NCI-H2171 (cell line): ENCODE measurements around the gene TNPO2.

ENCODE experiments used
- DNase-seq: peaks from one replicate; lab custom pipeline; 2025; lab: John Stamatoyannopoulos, UW

TNPO2 gene

GRCh38 chr19:12675399-12675798, 48.3 kb downstream of the TNPO2 start:
- DNase-seq, result no peak

DNA sequence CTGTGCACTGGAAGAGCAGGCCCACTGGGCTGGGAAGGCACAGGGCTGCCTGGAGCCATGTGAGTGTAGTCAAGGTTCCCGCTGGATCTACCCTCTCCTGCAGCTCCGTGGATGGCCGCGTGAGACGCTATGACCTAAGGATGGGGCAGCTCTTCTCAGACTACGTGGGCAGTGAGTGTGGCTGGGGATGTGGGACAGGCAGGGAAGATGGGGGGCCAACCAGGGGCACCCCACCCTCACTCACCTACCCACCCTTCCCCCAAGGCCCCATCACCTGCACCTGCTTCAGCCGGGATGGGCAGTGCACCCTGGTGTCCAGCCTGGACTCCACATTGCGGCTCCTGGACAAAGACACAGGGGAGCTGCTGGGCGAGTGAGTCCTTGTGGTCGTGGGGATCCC, 51.0 kb downstream of the TNPO2 start:
- DNase-seq, result no peak

GRCh38 chr19:12670159-12670928, 53.4 kb downstream of the TNPO2 start:
- no peak for DNase-seq

- DNase-seq, result peak; percentile 70
Observed at GRCh38 chr19:12669270-12670158, 54.2 kb downstream of the TNPO2 start.

DNA sequence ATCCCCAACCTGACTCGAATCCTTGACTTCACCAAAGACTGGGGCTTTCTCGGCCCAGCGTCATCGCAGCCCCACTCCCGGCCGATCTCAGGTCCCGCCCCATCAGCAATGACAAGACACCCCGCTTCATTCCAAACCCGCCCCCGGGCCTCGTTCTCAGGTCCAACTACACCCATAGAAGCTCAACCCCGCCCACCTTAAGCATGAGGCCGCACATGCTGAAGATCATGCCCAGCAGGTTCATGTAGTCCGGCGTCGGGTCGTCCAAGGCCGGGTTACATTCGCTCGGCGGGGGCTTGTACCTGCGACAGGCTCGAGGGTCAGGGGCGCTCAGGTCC, 54.8 kb downstream of the TNPO2 start:
- DNase-seq, result no peak

GRCh38 chr19:12668346-12668745, 55.4 kb downstream of the TNPO2 start:
- no peak for DNase-seq

DNA sequence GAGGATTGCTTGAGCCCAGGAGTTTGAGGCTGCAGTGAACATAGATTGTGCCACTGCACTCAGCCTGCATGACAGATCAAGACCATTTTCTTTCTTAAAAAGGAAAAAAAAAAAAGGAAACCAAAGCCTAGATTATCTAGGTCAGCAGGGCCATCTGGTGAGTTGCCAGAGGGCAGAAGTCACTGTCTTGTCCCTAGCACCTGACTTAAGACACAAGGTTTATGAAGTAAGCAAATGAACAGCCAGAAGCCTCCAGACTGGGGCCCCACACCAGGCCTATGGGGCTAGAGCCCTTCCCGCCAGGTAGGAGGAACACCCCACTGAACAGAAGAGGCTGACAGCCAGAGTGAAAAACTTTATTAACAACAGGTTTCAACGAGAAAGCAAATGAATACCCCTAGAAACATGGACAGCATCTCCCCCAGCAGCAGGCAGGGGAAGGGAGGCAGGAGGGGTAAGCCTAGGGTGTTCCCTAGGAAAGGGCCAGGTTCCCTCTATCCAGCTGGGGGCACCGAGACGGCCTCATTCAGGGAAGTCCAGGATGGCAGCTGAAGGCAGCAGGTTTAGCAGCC, 55.9 kb downstream of the TNPO2 start:
- DNase-seq, result no peak

GRCh38 chr19:12666265-12667048, 57.3 kb downstream of the TNPO2 start, which contains the start of the genes MAN2B1 and WDR83:
Gene MAN2B1 (minus strand): TSS chr19:12666742. CDS start chr19:12666701, 41 bp downstream.
Gene WDR83 (plus strand): TSS chr19:12666807. CDS start chr19:12669791, 2,984 bp downstream.
- DNase-seq, result peak; percentile 78

- DNase-seq, result no peak
Observed at GRCh38 chr19:12665671-12666264, 58.0 kb downstream of the TNPO2 start.

DNA sequence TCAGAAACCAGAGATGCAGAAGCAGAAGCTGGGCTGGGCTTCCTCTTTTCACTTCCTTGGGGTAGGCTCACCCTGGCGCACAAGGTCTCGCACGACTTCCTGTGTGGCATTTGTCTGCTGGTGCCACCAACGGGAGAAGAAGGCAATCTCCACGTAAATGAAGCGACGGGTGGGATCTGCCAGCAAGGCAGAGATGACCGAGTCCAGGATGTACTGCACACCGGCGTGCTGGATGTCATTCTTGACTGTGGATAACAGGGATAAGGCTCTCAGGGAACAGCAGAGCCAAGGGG, 58.5 kb downstream of the TNPO2 start:
- no peak for DNase-seq

- DNase-seq, result no peak
Observed at GRCh38 chr19:12664406-12665280, 59.1 kb downstream of the TNPO2 start.

GRCh38 chr19:12660980-12661379, 62.8 kb downstream of the TNPO2 start:
- no peak for DNase-seq

- DNase-seq, result no peak
Observed at GRCh38 chr19:12657966-12658365, 65.8 kb downstream of the TNPO2 start.

- DNase-seq, result no peak
Observed at GRCh38 chr19:12656899-12657571, 66.7 kb downstream of the TNPO2 start.

DNA sequence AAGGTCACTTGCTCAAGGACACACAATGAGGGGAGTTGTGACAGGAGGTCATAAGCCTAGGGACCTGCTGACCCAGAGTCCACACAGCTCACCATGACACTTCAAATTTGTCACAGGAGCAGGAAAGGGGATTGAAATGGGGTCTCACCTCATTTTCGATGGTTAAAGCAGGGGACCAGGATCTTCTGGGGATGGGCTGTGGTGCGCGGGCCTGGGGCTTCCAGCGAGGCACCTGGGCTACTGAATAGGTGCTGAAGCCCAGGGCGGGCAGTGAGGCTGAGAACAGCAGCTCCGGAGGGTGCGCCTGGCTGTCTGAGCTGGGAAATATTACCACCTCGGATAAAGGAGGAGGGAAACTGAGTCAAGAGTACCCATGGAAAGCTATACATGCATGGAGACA, 68.2 kb downstream of the TNPO2 start:
- DNase-seq, result no peak

DNA sequence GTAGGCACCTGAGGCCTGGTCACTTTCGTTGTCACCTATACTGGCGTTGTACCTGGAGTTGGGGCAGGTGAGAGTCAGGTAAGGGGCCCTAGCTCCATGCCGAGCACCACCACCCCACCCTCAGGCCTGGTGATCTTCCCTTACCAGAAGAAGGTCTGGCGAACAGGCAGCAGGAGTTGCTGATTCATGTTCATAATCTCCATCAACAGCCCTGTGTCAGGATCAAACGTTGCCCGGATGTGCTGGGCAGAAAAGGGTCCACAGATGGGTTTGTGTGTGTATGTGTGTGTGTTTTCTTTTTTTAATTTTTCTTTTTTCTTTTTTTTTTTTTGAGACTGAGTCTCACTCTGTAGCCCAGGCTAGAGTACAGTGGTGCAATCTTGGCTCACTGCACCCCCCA, 71.5 kb downstream of the TNPO2 start:
- no peak for DNase-seq

DNA sequence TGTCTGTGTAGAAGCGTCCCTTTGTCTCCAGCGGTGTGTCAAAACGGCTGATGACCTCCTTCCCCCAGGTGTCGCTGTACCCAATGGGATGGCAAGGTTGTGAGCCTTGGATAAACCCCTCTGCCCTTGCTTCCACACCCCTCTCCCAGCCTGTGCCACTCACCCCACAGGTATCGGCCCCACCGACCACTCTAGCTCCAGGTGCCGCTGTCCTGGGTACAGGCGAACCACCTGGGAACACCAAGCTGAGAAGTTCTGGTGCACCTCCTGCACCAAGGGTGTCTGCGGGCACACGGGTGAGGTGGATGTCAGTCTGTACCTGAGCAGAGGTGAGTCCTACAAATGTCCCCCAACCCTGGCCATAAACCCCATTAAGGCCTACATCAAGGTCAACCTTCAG, 73.8 kb downstream of the TNPO2 start:
- DNase-seq, result no peak
